ENCODE results near the gene RNF38.
A peak's percentile ranks its signal among the peaks of the same experiment; 100 is the strongest.
"Not testable (repeated sequence)": the region's sequence is repeated elsewhere in the genome, so short reads cannot be mapped to it uniquely, and the experiment has no call there.

The RNF38 gene

DNA sequence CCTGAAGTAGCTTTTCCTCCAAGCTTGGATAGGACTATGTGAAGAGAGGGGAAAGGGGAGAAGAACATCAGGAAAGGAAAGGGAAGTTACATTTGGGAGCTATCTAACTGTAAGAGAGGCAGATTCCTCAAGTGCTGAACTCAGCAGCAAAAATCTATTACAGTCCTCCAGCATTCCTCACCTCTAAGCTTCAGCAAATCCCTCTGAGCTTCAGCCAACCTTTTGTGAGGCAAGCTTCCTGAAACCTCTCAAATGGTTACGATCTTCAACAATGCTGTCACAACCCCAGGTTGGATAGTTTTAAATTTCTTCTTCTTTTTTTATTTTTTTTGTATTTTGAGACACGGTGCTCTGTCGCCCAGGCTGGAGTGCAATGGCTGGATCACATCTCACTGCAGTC lies 2.5 kb upstream of the RNF38 start:
- DNase-seq: no peak

GRCh38 chr9:36401897-36402480 lies 1.9 kb upstream of the RNF38 start:
- DNase-seq: no peak

- DNase-seq: peak; percentile 80
Measured at GRCh38 chr9:36401164-36401740, 1.2 kb upstream of the RNF38 start.

- DNase-seq: peak; percentile 88
Measured at GRCh38 chr9:36400332-36401163, 479 bp upstream of the RNF38 start.

GRCh38 chr9:36398745-36399144 lies 1.3 kb downstream of the RNF38 start:
- no peak for DNase-seq

- no peak for DNase-seq
Measured at GRCh38 chr9:36396985-36397384, 3.1 kb downstream of the RNF38 start.

DNA sequence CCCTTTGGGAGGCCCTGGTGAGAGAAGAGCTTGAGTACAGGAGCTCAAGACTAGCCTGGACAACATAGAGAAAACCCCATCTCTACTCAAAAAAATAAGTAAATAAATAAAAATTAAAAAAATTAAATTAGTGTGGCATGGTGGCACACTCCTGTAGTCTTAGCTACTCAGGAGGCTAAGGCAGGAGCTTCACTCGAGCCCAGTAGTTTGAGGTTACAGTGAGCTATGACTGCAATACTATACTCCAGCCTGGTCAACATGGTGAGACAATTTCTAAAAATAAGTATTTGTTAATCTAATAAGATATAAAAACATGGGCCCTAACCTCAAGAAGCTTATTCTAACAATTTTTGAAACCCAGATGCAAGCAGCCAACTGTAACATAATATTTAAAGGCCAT lies 7.6 kb downstream of the RNF38 start:
- DNase-seq: no peak

GRCh38 chr9:36389590-36389989 lies 10.5 kb downstream of the RNF38 start:
- no peak for DNase-seq

- not testable (repeated sequence) for DNase-seq
Measured at GRCh38 chr9:36386396-36386965, 13.6 kb downstream of the RNF38 start.

GRCh38 chr9:36382484-36382883 lies 17.6 kb downstream of the RNF38 start:
- DNase-seq: no peak

DNA sequence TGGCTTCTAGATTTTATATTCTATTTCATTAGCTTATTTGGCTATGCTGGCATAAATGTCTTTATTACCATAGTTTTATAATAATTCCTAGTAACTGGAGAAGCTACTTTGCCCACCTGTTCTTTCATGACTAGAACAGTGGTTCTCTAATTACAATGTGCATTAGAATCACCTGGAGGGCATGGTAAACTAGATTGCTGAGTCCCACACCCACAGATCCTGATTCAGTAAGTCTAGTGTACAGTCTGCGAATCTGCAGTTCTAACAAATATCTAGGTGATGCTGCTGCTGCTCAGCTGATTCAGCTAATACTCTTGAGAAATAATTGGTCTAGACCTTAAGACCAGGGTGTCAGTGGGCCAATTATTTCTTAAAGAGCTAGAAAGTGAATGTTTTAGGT lies 35.5 kb downstream of the RNF38 start:
- DNase-seq: no peak

- DNase-seq: no peak
Measured at GRCh38 chr9:36363448-36363847, 36.6 kb downstream of the RNF38 start.

DNA sequence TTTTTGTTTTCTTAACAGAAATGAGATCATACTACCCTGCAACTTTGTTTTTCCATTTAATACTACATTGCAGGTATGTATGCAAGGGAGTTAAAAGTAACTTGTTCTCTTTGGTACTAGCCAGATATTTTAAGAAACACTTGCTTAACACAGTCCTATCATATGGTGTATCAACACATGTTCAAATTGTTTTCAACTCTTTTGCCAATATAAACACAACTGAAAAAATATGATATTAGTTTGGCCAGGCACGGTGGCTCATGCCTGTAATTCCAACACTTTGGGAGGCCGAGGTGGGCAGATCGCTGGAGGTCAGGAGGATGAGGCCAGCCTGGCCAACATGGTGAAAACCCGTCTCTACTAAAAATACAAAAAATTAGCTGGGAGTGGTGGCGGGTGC lies 41.6 kb downstream of the RNF38 start:
- DNase-seq: no peak

DNA sequence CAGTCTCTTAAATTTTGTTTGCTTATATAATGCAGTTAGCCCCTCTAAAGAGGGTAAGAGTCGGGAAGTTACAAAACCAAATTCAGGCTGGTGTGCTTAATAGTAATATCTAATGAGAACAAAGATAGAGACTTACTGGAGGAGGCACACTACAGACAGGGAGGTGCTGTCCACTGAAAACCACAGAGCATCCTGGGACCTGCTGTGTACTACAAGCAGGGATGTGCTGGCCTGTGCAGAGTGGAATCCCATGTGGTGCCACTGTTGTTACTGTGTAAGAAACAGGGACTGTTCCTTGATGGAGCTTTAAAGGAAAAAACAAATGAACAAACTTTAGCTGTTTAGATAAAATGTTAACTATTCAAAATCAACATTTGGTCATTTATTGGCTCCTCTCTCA lies 42.4 kb downstream of the RNF38 start:
- DNase-seq: no peak

DNA sequence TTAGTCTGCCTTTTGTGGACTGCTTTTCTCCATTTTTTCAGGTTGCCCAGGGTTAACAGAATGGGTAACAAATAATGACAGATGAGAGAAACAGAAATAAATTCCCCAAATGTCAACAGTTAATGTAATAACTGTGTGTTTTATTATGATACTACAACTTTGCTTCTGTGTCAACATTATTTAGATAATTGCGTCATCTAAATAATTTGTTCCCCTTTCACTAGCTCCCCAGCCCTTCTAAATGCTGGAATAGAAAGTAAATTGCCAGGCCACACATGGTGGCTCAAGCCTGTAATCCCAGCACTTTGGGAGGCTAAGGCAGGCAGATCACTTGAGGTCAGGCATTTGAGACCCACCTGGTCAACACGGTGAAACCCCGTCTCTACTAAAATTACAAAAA lies 53.5 kb downstream of the RNF38 start:
- DNase-seq: no peak

GRCh38 chr9:36345103-36345846 lies 54.8 kb downstream of the RNF38 start:
- DNase-seq: no peak

DNA sequence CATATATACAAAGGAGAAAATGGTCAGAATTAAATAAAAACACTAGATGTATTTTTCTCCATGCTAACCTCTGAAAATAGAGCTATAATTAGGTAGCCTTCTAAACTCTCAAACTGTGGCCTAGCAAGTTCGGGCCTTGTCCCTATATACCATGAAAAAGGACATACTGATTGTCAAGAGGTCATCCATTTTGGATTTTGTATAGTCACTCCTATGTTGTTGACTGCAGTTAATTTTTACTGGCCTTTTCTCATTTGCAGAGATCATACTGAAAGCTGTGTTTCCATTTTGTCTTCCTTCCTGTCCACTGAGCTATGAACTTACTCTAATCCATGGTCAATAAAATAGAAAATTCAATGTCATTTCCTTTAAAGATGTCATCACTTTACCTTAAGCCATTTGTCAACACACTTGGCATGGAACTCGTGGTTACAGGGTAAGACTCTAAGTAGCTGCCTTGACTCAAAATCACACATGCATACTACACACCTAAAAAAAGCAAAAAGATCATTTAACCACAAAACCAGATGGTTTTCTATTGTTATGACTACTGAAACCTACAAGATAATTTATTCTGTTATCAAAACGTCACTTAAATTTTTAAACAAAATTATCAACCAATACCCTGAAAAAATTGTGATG lies 58.0 kb downstream of the RNF38 start:
- DNase-seq: no peak

DNA sequence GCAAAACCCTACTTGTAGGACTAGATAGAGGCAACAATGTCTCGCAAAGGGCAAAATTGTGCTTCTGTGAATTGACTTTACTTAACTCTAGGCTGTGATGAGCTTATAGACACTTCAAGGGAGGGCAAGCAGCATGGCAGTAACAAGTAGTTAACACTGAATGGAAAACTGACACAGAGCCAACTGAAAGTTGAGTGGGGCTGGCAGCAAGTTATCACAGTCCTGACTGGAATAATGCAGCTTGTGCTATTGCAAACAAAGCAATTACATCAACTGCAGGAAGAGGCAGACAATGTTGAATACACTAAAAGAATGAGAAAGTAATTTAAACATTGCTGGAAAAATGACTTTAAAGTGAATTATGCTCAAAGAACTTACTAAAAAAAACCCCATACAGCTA lies 62.2 kb downstream of the RNF38 start:
- DNase-seq: peak; percentile 35

DNA sequence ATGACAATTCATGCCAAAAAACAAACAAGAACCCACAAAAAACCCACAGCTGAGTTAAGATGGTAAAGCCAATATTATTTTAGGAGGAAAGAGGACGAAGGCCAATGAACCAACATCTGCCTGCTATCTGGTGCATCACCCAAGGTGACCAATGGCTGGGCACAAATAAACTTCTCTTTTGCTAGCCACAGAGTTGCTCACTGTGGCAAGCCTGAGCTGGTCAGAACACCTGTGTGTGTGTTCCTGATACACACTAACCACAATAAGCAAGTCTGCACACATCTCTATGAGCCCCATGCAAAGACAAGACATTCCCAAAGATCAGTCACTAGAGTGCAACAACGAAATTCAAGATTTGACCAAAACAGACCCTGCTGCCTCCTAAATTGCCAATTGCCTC lies 63.1 kb downstream of the RNF38 start:
- DNase-seq: no peak

GRCh38 chr9:36336131-36336907 lies 63.8 kb downstream of the RNF38 start:
- no peak for DNase-seq

- DNase-seq: no peak
Measured at GRCh38 chr9:36332006-36332405, 68.1 kb downstream of the RNF38 start.

Measured in NCI-H2029 (cell line).